Neural progenitor cell (in vitro differentiated cells): ENCODE measurements around the gene SLC6A3. TPM values are rescaled to one million over a fixed set of nuclear protein-coding genes. Genes with fewer than 3 reads are reported as not detected.

Experiments
- DNase-seq: peaks from one replicate; pipeline ENCODE4 v3.0.0-alpha.2; 2016; ENCODE audit warnings: low spot score
- H2AFZ ChIP-seq: fragments of 200-600 bp; sonication (generic); replicated peaks from 2 replicates; pipeline ENCODE4 v1.6.1; 2016; ENCODE audit warnings: antibody characterized with exemption
- H3F3A ChIP-seq: fragments of 200-600 bp; sonication (generic); 2 replicates; pipeline ENCODE4 v1.6.1; 2016; ENCODE audit warnings: antibody characterized with exemption, low read depth
- H3K27ac ChIP-seq: fragments of 200-600 bp; sonication (generic); 2 replicates; pipeline ENCODE4 v1.5.1; 2016; ENCODE audit warnings: mild to moderate bottlenecking
- H3K27me3 ChIP-seq: fragments of 200-600 bp; sonication (generic); 2 replicates; pipeline ENCODE4 v1.6.1; 2016; ENCODE audit warnings: mild to moderate bottlenecking, moderate library complexity
- H3K36me3 ChIP-seq: fragments of 200-600 bp; sonication (generic); 2 replicates; pipeline ENCODE4 v1.5.1; 2016
- H3K4me1 ChIP-seq: fragments of 200-600 bp; sonication (generic); 2 replicates; pipeline ENCODE4 v1.6.1; 2016; ENCODE audit warnings: mixed run types
- H3K4me2 ChIP-seq: fragments of 200-600 bp; sonication (generic); 2 replicates; pipeline ENCODE4 v1.6.1; 2016
- H3K4me3 ChIP-seq: fragments of 200-600 bp; sonication (generic); 2 replicates; pipeline ENCODE4 v1.5.1; 2016
- H3K79me2 ChIP-seq: fragments of 200-600 bp; sonication (generic); 2 replicates; pipeline ENCODE4 v1.6.1; 2016; ENCODE audit warnings: low read depth
- H3K9ac ChIP-seq: fragments of 200-600 bp; sonication (generic); 2 replicates; pipeline ENCODE4 v1.6.1; 2016
- H3K9me3 ChIP-seq: fragments of 200-600 bp; sonication (generic); 2 replicates; pipeline ENCODE4 v1.5.1; 2016; ENCODE audit warnings: low read depth
- H4K20me1 ChIP-seq: fragments of 200-600 bp; sonication (generic); 2 replicates; pipeline ENCODE4 v1.6.1; 2016; ENCODE audit warnings: low read depth
- H3K27ac Mint-ChIP-seq: 3 replicates; pipeline ENCODE4 v1.8.0; 2021; ENCODE audit warnings: mixed read lengths
- H3K27me3 Mint-ChIP-seq: 2 replicates; pipeline ENCODE4 v1.8.0; 2022; ENCODE audit warnings: low read depth, mild to moderate bottlenecking, inconsistent platforms, moderate library complexity, mixed read lengths; ENCODE audit not compliant: insufficient read depth
- H3K36me3 Mint-ChIP-seq: 3 replicates; pipeline ENCODE4 v1.8.0; 2021; ENCODE audit warnings: mixed read lengths
- H3K4me1 Mint-ChIP-seq: 3 replicates; pipeline ENCODE4 v1.8.0; 2021; ENCODE audit warnings: mixed read lengths
- H3K4me3 Mint-ChIP-seq: 3 replicates; pipeline ENCODE4 v1.8.0; 2021; ENCODE audit warnings: mild to moderate bottlenecking, moderate library complexity, mixed read lengths
- H3K9me3 Mint-ChIP-seq: 3 replicates; pipeline ENCODE4 v1.8.0; 2020; ENCODE audit warnings: mixed read lengths
- CTCF ChIP-seq: fragments of 200-600 bp; sonication (generic); IDR thresholded peaks from 2 replicates; pipeline ENCODE4 v1.5.1; 2017; ENCODE audit warnings: antibody characterized with exemption, mild to moderate bottlenecking
- EZH2 ChIP-seq: fragments of 200-600 bp; sonication (generic); IDR thresholded peaks from 2 replicates; pipeline ENCODE4 v1.6.1; 2017; ENCODE audit warnings: antibody characterized with exemption, mild to moderate bottlenecking, moderate library complexity
- EZH2phosphoT487 ChIP-seq: fragments of 200-600 bp; sonication (generic); IDR thresholded peaks from 2 replicates; pipeline ENCODE4 v1.6.1; 2017; ENCODE audit warnings: antibody characterized with exemption
- total RNA-seq: library from RNA; depleted of rRNA; stranded (reverse); fragments of >200 nt; gene quantifications from 2 replicates; pipeline ENCODE4 v1.2.3, GENCODE V29; 2015; ENCODE audit warnings: low replicate concordance

The SLC6A3 gene
- total RNA-seq, 1 donor from 2014 or later: 0.32 TPM

GRCh38 chr5:1383344-1383743 lies 61.9 kb downstream of the SLC6A3 start:
- H2AFZ ChIP-seq: no peak overlapping the region
- no peaks in the 10 kb centered on the region for H3K36me3 Mint-ChIP-seq
- H3K4me2 ChIP-seq: no peak overlapping the region
- H3K79me2 ChIP-seq: no peaks in the 10 kb centered on the region
- H3K27ac Mint-ChIP-seq: no peak overlapping the region
- TF ChIP-seq EZH2phosphoT487 (no peak), CTCF (no peak), EZH2 (no peak)
- peaks cover 97% of the 10 kb centered on the region for H3K27me3 ChIP-seq
- no peak overlapping the region for H3K9ac ChIP-seq
- no peak for DNase-seq
- H3K4me3 ChIP-seq: no peak overlapping the region
- H3K27ac ChIP-seq: no peak overlapping the region
- no peaks in the 10 kb centered on the region for H3F3A ChIP-seq
- H3K4me3 Mint-ChIP-seq: no peak overlapping the region
- H4K20me1 ChIP-seq: no peaks in the 10 kb centered on the region
- H3K9me3 Mint-ChIP-seq: peaks cover 21% of the 10 kb centered on the region
- H3K36me3 ChIP-seq: no peaks in the 10 kb centered on the region
- H3K4me1 Mint-ChIP-seq: peaks cover 10% of the 10 kb centered on the region
- peaks cover 8% of the 10 kb centered on the region for H3K4me1 ChIP-seq
- peaks cover 4% of the 10 kb centered on the region for H3K9me3 ChIP-seq
- H3K27me3 Mint-ChIP-seq: peaks cover 51% of the 10 kb centered on the region

- no peak overlapping the region for H3K4me3 ChIP-seq
- peaks cover 19% of the 10 kb centered on the region for H3K9me3 Mint-ChIP-seq
Measured at GRCh38 chr5:1382248-1382700, 63.0 kb downstream of the SLC6A3 start.

GRCh38 chr5:1381370-1382247 lies 63.6 kb downstream of the SLC6A3 start:
- H3K36me3 Mint-ChIP-seq: no peaks in the 10 kb centered on the region
- no peak overlapping the region for H3K27ac Mint-ChIP-seq
- H3K27me3 Mint-ChIP-seq: peaks cover 48% of the 10 kb centered on the region
- no peak overlapping the region for H3K4me3 ChIP-seq
- H3K9ac ChIP-seq: no peak overlapping the region
- peaks cover 8% of the 10 kb centered on the region for H3K4me1 Mint-ChIP-seq
- no peak for TF ChIP-seq CTCF
- TF ChIP-seq EZH2phosphoT487: no peak
- TF ChIP-seq EZH2: no peak
- no peaks in the 10 kb centered on the region for H3F3A ChIP-seq
- H4K20me1 ChIP-seq: no peaks in the 10 kb centered on the region
- H3K27ac ChIP-seq: no peak overlapping the region
- no peak for DNase-seq
- peaks cover 19% of the 10 kb centered on the region for H3K9me3 Mint-ChIP-seq
- no peaks in the 10 kb centered on the region for H3K36me3 ChIP-seq
- H3K9me3 ChIP-seq: peaks cover 4% of the 10 kb centered on the region
- H3K4me1 ChIP-seq: peaks cover 8% of the 10 kb centered on the region
- H3K4me3 Mint-ChIP-seq: peak overlapping the region; percentile 42
- no peak overlapping the region for H2AFZ ChIP-seq
- H3K79me2 ChIP-seq: no peaks in the 10 kb centered on the region
- no peak overlapping the region for H3K4me2 ChIP-seq
- peaks cover 83% of the 10 kb centered on the region for H3K27me3 ChIP-seq

More at GRCh38 chr5:1382248-1382700, 63.0 kb downstream of the SLC6A3 start:
- Mint-ChIP-seq H3K27ac (no peak overlapping the region), H3K4me3 (no peak overlapping the region), H3K4me1 (peaks cover 10% of the 10 kb centered on the region), H3K36me3 (no peaks in the 10 kb centered on the region), H3K27me3 (peaks cover 47% of the 10 kb centered on the region)
- Histone ChIP-seq H3K4me2 (no peak overlapping the region), H3K79me2 (no peaks in the 10 kb centered on the region), H3F3A (no peaks in the 10 kb centered on the region), H2AFZ (no peak overlapping the region), H3K9ac (no peak overlapping the region), H3K27ac (no peak overlapping the region), H3K9me3 (peaks cover 4% of the 10 kb centered on the region), H3K36me3 (no peaks in the 10 kb centered on the region), H3K4me1 (peaks cover 8% of the 10 kb centered on the region), H4K20me1 (no peaks in the 10 kb centered on the region), H3K27me3 (peaks cover 89% of the 10 kb centered on the region)
- DNase-seq: no peak
- no peak for TF ChIP-seq CTCF
- TF ChIP-seq EZH2: no peak
- no peak for TF ChIP-seq EZH2phosphoT487
